Neural progenitor cell (in vitro differentiated cells): Measurements from ENCODE around the gene SPIN1.

Source experiments
- CTCF ChIP-seq: fragments of 200-600 bp; sonication (generic); IDR thresholded peaks from 2 replicates; pipeline ENCODE4 v1.5.1; 2017; ENCODE audit warnings: antibody characterized with exemption, mild to moderate bottlenecking
- EZH2 ChIP-seq: fragments of 200-600 bp; sonication (generic); IDR thresholded peaks from 2 replicates; pipeline ENCODE4 v1.6.1; 2017; ENCODE audit warnings: antibody characterized with exemption, mild to moderate bottlenecking, moderate library complexity
- EZH2phosphoT487 ChIP-seq: fragments of 200-600 bp; sonication (generic); IDR thresholded peaks from 2 replicates; pipeline ENCODE4 v1.6.1; 2017; ENCODE audit warnings: antibody characterized with exemption

DNA sequence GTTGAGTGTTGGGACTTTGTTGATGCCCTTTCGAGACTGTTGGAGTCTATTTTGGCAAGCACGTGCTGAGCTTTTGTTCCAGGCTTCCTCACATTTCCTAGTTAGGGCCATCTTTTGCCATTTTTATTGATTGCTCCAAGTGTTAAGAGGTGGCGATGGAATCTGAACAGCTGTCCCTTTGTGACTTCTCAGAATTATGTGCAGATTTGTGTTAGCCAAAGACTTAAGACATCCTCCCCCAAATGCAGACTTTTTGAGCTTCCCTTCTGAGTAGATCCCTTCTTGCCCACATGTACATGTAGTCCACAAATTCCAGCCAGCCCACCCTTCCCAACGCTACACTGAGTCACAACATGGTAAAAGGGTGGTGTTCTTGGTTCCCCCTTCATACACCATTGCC is 59.2 kb downstream of the SPIN1 start:
- TF ChIP-seq CTCF (no peak), EZH2phosphoT487 (no peak), EZH2 (no peak)
